ENCODE measurements around the gene IGF2BP3. TPM values are rescaled to one million over a fixed set of nuclear protein-coding genes. Genes with fewer than 3 reads are reported as not detected.

The IGF2BP3 gene
- total and polyA plus RNA-seq, 10 of the 15 experiments (the other 5 are each of a cell fraction or from before 2014, with no cell fraction given), result 4.6 to 61.2 (median 36.9) TPM

DNA sequence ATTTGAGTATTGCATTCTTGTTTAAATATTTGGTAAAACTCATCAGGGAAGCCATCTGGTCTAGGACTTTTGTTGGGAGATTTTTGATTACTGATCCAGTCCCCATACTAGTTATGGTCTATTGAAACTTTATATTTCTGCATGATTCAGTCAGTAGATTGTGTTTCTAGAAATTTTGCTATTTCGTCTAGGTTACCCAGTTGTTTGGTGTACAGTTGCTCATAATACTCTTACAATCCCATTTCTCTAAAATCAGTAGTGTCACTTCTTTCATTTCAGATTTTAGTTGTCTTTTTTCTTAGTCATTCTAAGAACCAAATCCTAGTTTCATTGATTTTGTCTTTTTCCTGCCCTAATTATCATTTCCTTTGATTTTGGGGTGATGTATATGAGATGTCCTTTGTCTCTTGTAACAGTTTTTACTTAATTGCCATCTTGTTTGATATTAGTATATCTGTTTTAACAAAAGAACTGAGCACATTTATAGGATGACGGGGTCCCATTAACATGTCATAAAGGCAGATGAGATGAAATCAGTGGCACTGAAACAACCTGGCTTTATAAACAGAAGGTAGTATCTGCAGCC lies 163.3 kb downstream of the IGF2BP3 start:
- Histone ChIP-seq H3K4me2 (ENCODE audit: control insufficient read depth, insufficient read depth) (no peak overlapping the region; the same call in 1 of the 2 replicates), H3K27ac (ENCODE audit: control insufficient read depth, insufficient read depth) (no peak overlapping the region; the same call in 1 of the 2 replicates), H2AFZ (ENCODE audit: control insufficient read depth, low read depth, low read length) (no peak overlapping the region), H3K4me1 (ENCODE audit: control insufficient read depth, insufficient read depth, low read length) (peaks cover 9% of the 10 kb centered on the region), H3K4me3 (no peak overlapping the region; the same call in 1 of the 2 replicates), H3K9ac (ENCODE audit: control insufficient read depth, insufficient read depth, low read length) (no peak overlapping the region), H3K36me3 (ENCODE audit: control insufficient read depth in 2 of 2, insufficient read depth in 2 of 2, low read length in 1 of 2) (peaks cover 8 to 17% of the 10 kb centered on the region in 2 experiments; a peak in 3 of 4 replicates), H3K79me2 (ENCODE audit: control insufficient read depth, insufficient read depth, low read length) (peaks cover 32% of the 10 kb centered on the region), H4K20me1 (ENCODE audit: control insufficient read depth, insufficient read depth) (no peaks in the 10 kb centered on the region), H3K27me3 (replicated peaks in 1 of 2; ENCODE audit: control insufficient read depth in 2 of 2, insufficient read depth in 2 of 2, low read length in 1 of 2) (no peaks in the 10 kb centered on the region), H3K9me3 (replicated peaks; ENCODE audit: control insufficient read depth, insufficient read depth, low read length) (peaks cover 1% of the 10 kb centered on the region; the same call in 1 of the 3 replicates)
- intact Hi-C loops (cut with micrococcal nuclease; ENCODE audit: unreplicated experiment) (no loop called here), in situ Hi-C loops (cut with MboI) (no loop called here)
- no peak for FAIRE-seq
- ChIA-PET RAD21 (ENCODE audit: unreplicated experiment) (no interaction called here), POLR2A (no interaction called here), CTCF (no interaction called here), SMC1A (ENCODE audit: uncharacterized antibody, unreplicated experiment) (no interaction called here)
- BruUV-seq (replicated peaks), result no TSS peak
- TF ChIP-seq, protein P1, sequence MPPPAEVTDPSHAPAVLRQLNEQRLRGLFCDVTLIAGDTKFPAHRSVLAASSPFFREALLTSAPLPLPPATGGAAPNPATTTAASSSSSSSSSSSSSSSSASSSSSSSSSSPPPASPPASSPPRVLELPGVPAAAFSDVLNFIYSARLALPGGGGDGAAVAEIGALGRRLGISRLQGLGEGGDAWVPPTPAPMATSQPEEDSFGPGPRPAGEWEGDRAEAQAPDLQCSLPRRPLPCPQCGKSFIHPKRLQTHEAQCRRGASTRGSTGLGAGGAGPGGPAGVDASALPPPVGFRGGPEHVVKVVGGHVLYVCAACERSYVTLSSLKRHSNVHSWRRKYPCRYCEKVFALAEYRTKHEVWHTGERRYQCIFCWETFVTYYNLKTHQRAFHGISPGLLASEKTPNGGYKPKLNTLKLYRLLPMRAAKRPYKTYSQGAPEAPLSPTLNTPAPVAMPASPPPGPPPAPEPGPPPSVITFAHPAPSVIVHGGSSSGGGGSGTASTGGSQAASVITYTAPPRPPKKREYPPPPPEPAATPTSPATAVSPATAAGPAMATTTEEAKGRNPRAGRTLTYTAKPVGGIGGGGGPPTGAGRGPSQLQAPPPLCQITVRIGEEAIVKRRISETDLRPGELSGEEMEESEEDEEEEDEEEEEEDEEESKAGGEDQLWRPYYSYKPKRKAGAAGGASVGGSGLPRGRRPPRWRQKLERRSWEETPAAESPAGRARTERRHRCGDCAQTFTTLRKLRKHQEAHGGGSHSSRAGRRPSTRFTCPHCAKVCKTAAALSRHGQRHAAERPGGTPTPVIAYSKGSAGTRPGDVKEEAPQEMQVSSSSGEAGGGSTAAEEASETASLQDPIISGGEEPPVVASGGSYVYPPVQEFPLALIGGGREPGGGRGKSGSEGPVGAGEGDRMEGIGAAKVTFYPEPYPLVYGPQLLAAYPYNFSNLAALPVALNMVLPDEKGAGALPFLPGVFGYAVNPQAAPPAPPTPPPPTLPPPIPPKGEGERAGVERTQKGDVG (CRISPR knock-in tag; IDR thresholded peaks at IDR 0.05), result no peak
- ATAC-seq, result peak; percentile 35
- DNase-seq (ENCODE audit: low read depth, low spot score), result no peak
- WGBS (ENCODE audit: insufficient coverage, insufficient replicate concordance, low lambda C conversion rate, missing lambda C conversion rate), result 100% methylated on average over 2 of the region's 2 CpGs

All from GM12878 (cell line).